HepG2 (cell line): ENCODE data around the gene PSPH. TPM values are rescaled to one million over a fixed set of nuclear protein-coding genes. Genes with fewer than 3 reads are reported as not detected.
A peak's percentile ranks its signal among the peaks of the same experiment; 100 is the strongest.

Source experiments
- CEBPB ChIP-seq: IDR thresholded peaks from 2 replicates; pipeline ENCODE4 v1.6.1; 2011; ENCODE audit warnings: low read depth, low read length, improper control_type of control experiment, borderline replicate concordance
- DMAP1 ChIP-seq: IDR thresholded peaks from 2 replicates; pipeline ENCODE4 v1.6.1; 2016
- HCFC1 ChIP-seq: fragments of 150-350 bp; IDR thresholded peaks from 2 replicates; pipeline ENCODE4 v1.6.1; 2014; ENCODE audit warnings: low read depth, low read length
- HDAC2 ChIP-seq: sonication (generic); formaldehyde crosslinking; IDR thresholded peaks from 2 replicates; pipeline ENCODE4 v1.4.0; 2020; ENCODE audit warnings: missing genetic modification reagents
- MBNL3 ChIP-seq: fragments of 250-450 bp; sonication (Bioruptor Pico); conservative IDR thresholded peaks from 2 replicates; pipeline ENCODE4 v1.8.0; 2022; ENCODE audit warnings: mild to moderate bottlenecking, inconsistent platforms
- MED1 ChIP-seq: sonication (generic); formaldehyde crosslinking; IDR thresholded peaks from 2 replicates; pipeline ENCODE4 v1.4.0; 2020; ENCODE audit warnings: missing genetic modification reagents
- NRL ChIP-seq: sonication (generic); formaldehyde crosslinking; IDR thresholded peaks from 2 replicates; pipeline ENCODE4 v1.5.0; 2020; ENCODE audit warnings: missing genetic modification reagents, mild to moderate bottlenecking, moderate library complexity, borderline replicate concordance
- PRPF4 ChIP-seq: fragments of 200-400 bp; formaldehyde crosslinking; IDR thresholded peaks from 2 replicates; pipeline ENCODE4 v1.6.1; 2016; ENCODE audit warnings: low read length, low read depth; ENCODE audit not compliant: poor library complexity, severe bottlenecking
- PTBP1 ChIP-seq: fragments of 200-400 bp; formaldehyde crosslinking; IDR thresholded peaks from 2 replicates; pipeline ENCODE4 v1.6.1; 2018; ENCODE audit warnings: low read length, low read depth; ENCODE audit not compliant: poor library complexity, severe bottlenecking
- SATB2 ChIP-seq: sonication (generic); formaldehyde crosslinking; IDR thresholded peaks from 2 replicates; pipeline ENCODE4 v1.5.0; 2020; ENCODE audit warnings: missing genetic modification reagents
- SOX13 ChIP-seq, 3 experiments: fragments of 450-650 bp in 1 of 3; sonication (generic) in 1 of 3; formaldehyde crosslinking in 1 of 3; IDR thresholded peaks in 2 of 3; conservative IDR thresholded peaks in 1 of 3; 2 replicates each; pipeline versions ENCODE4 v1.5.0 to v1.6.1; 2016 to 2020; ENCODE audit warnings: antibody characterized with exemption in 1 of 3, mild to moderate bottlenecking in 1 of 3, missing compliant biosample characterization in 1 of 3, missing genetic modification reagents in 1 of 3, moderate library complexity in 1 of 3
- ZFP36L1 ChIP-seq: sonication (generic); formaldehyde crosslinking; IDR thresholded peaks from 2 replicates; pipeline ENCODE4 v1.8.0; 2022; ENCODE audit warnings: mild to moderate bottlenecking, missing genetic modification reagents, moderate library complexity
- ZNF468 ChIP-seq: sonication (generic); formaldehyde crosslinking; IDR thresholded peaks from 2 replicates; pipeline ENCODE4 v1.8.0; 2022; ENCODE audit warnings: mild to moderate bottlenecking, moderate library complexity, missing genetic modification reagents
- ZSCAN29 ChIP-seq: sonication (generic); formaldehyde crosslinking; conservative IDR thresholded peaks from 2 replicates; pipeline ENCODE4 v1.4.0; 2020; ENCODE audit warnings: mild to moderate bottlenecking, missing genetic modification reagents
- polyA plus RNA-seq, 8 experiments: library from polyadenylated mRNA; depleted of rRNA in 3 of 8; stranded (reverse) in 7 of 8; unstranded in 1 of 8; fragments of >200 nt; fragmentation: Illumina TruSeq in 4 of 8; extraction: Trizol in 4 of 8; gene quantifications; 2 replicates each; pipeline versions ENCODE4 v1.2.1 to v1.2.3, GENCODE V29; 2011 to 2016; ENCODE audit warnings: low read depth in 4 of 8, missing spikeins in 1 of 8, mixed read lengths in 1 of 8; ENCODE audit not compliant: insufficient read depth in 1 of 8
- total RNA-seq, 5 experiments: library from RNA; depleted of rRNA; stranded (reverse); fragments of >200 nt; fragmentation: Illumina TruSeq; extraction: Trizol; gene quantifications; 2 replicates each; pipeline ENCODE4 v1.2.3, GENCODE V29; 2016; ENCODE audit warnings: low read depth in 1 of 5
- TF ChIP-seq, protein P1 (sequence below), 2 experiments: fragments of 450-650 bp in 1 of 2; sonication (generic) in 1 of 2; formaldehyde crosslinking in 1 of 2; IDR thresholded peaks; 2 replicates each; pipeline versions ENCODE4 v1.6.1 to v1.8.0; 2016 to 2022; ENCODE audit warnings: antibody characterized with exemption in 1 of 2, mild to moderate bottlenecking in 1 of 2, missing genetic modification reagents in 1 of 2
- TF ChIP-seq, protein P2 (sequence below): sonication (generic); formaldehyde crosslinking; IDR thresholded peaks from 2 replicates; pipeline ENCODE4 v1.4.0; 2020; ENCODE audit warnings: low read depth, mild to moderate bottlenecking, missing genetic modification reagents
- TF ChIP-seq, protein P3 (sequence below): sonication (generic); formaldehyde crosslinking; IDR thresholded peaks from 2 replicates; pipeline ENCODE4 v1.8.0; 2022; ENCODE audit warnings: mild to moderate bottlenecking, missing genetic modification reagents, moderate library complexity

The PSPH gene
- total and polyA plus RNA-seq, 2 of the 13 experiments (the other 11 are each of a cell fraction or from before 2014, with no cell fraction given): 85.5 to 124 TPM

DNA sequence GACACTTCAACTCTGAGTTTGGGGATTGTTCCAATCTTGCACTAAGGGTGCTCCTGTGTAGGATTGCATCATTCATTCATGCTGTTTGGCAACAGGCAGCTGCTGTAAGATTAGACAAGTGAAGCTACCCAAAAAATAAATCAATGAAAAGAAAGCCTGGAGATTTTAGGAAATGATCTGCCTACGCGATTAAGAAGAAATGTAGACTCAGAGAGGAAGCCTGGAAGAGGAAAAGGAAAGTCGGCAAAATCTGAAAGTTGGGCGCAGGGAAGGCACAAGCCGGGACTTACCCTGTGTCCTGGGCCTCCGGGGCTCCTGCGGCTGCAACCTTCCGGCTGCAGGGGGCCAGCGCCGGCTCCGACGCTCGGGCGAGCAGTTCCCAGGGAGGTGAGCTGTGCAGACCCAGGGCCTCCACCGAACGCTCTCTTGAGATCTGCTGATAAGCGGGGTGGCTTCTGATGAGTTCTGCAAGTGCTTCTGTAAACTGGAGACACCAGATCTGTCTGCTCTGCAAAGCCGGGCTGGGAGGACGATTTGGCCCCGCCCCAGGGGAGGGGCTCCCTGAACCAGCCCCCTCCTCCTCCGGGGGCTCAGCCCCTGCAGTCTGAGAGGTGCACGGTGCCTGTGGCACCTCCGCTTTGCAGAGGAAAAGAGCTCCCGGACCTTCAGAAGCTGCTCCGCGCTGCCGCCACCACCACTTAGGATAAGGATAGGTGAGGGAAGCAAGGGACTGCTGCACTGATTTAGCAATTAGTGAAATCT, 17.4 kb downstream of the PSPH start (continued):
- peak; percentile 36; the same call in 1 of the 2 replicates for TF ChIP-seq HDAC2
- TF ChIP-seq, protein P1, sequence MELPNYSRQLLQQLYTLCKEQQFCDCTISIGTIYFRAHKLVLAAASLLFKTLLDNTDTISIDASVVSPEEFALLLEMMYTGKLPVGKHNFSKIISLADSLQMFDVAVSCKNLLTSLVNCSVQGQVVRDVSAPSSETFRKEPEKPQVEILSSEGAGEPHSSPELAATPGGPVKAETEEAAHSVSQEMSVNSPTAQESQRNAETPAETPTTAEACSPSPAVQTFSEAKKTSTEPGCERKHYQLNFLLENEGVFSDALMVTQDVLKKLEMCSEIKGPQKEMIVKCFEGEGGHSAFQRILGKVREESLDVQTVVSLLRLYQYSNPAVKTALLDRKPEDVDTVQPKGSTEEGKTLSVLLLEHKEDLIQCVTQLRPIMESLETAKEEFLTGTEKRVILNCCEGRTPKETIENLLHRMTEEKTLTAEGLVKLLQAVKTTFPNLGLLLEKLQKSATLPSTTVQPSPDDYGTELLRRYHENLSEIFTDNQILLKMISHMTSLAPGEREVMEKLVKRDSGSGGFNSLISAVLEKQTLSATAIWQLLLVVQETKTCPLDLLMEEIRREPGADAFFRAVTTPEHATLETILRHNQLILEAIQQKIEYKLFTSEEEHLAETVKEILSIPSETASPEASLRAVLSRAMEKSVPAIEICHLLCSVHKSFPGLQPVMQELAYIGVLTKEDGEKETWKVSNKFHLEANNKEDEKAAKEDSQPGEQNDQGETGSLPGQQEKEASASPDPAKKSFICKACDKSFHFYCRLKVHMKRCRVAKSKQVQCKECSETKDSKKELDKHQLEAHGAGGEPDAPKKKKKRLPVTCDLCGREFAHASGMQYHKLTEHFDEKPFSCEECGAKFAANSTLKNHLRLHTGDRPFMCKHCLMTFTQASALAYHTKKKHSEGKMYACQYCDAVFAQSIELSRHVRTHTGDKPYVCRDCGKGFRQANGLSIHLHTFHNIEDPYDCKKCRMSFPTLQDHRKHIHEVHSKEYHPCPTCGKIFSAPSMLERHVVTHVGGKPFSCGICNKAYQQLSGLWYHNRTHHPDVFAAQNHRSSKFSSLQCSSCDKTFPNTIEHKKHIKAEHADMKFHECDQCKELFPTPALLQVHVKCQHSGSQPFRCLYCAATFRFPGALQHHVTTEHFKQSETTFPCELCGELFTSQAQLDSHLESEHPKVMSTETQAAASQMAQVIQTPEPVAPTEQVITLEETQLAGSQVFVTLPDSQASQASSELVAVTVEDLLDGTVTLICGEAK (IDR thresholded peaks at IDR 0.05): no peak
- TF ChIP-seq, protein P1 (CRISPR knock-in tag; IDR thresholded peaks at IDR 0.05): peak; percentile 69
- no peak for TF ChIP-seq ZFP36L1 (CRISPR knock-in tag)
- no peak for TF ChIP-seq SOX13 (IDR thresholded peaks at IDR 0.05)
- TF ChIP-seq SOX13 (CRISPR knock-in tag; conservative IDR thresholded peaks at IDR 0.05 in 1 of 2, IDR thresholded peaks at IDR 0.05 in 1 of 2): peak in 1 of 2 experiments; percentile 25; a peak in 1 of 4 replicates
- no peak for TF ChIP-seq SATB2 (CRISPR knock-in tag)
- TF ChIP-seq MED1 (CRISPR knock-in tag): no peak
- no peak; the same call in 1 of the 2 replicates for TF ChIP-seq ZSCAN29
- 0 out of 2 replicates have a peak, but pooled peaks have one; percentile 60 for TF ChIP-seq DMAP1 (CRISPR knock-in tag)
- no peak for TF ChIP-seq HCFC1
- TF ChIP-seq ZNF468 (CRISPR knock-in tag): no peak
- peak; percentile 76; the same call in 1 of the 2 replicates for TF ChIP-seq NRL
- no peak for TF ChIP-seq PRPF4
- TF ChIP-seq CEBPB: peak; percentile 99
- TF ChIP-seq, protein P2, sequence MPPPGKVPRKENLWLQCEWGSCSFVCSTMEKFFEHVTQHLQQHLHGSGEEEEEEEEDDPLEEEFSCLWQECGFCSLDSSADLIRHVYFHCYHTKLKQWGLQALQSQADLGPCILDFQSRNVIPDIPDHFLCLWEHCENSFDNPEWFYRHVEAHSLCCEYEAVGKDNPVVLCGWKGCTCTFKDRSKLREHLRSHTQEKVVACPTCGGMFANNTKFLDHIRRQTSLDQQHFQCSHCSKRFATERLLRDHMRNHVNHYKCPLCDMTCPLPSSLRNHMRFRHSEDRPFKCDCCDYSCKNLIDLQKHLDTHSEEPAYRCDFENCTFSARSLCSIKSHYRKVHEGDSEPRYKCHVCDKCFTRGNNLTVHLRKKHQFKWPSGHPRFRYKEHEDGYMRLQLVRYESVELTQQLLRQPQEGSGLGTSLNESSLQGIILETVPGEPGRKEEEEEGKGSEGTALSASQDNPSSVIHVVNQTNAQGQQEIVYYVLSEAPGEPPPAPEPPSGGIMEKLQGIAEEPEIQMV (CRISPR knock-in tag): no peak; the same call in 1 of the 2 replicates
- no peak for TF ChIP-seq PTBP1
- TF ChIP-seq MBNL3 (CRISPR knock-in tag): no peak
- TF ChIP-seq, protein P3, sequence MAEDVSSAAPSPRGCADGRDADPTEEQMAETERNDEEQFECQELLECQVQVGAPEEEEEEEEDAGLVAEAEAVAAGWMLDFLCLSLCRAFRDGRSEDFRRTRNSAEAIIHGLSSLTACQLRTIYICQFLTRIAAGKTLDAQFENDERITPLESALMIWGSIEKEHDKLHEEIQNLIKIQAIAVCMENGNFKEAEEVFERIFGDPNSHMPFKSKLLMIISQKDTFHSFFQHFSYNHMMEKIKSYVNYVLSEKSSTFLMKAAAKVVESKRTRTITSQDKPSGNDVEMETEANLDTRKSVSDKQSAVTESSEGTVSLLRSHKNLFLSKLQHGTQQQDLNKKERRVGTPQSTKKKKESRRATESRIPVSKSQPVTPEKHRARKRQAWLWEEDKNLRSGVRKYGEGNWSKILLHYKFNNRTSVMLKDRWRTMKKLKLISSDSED (CRISPR knock-in tag): no peak
